Subcutaneous abdominal adipose tissue (tissue), 5 donors: ENCODE data around the gene DENND6B.
A peak's percentile ranks its signal among the peaks of the same experiment; 100 is the strongest.
"Not testable (repeated sequence)": the region's sequence is repeated elsewhere in the genome, so short reads cannot be mapped to it uniquely, and the experiment has no call there.

Experiments used
- H3K27ac ChIP-seq: one replicate; pipeline ENCODE4 v1.7.0; 2013; ENCODE audit warnings: low read depth, mild to moderate bottlenecking, inconsistent platforms, low read length, moderate library complexity
- H3K27me3 ChIP-seq, 5 donors: one replicate each; pipeline ENCODE4 v1.7.0; 2013; ENCODE audit warnings: low read length in 5 of 5, inconsistent platforms in 1 of 5; ENCODE audit not compliant: control insufficient read depth in 5 of 5, insufficient read depth in 4 of 5
- H3K36me3 ChIP-seq, 5 donors: one replicate each; pipeline ENCODE4 v1.7.0; 2013; ENCODE audit warnings: low read length in 5 of 5; ENCODE audit not compliant: control insufficient read depth in 5 of 5, insufficient read depth in 5 of 5
- H3K4me1 ChIP-seq, 5 donors: one replicate each; pipeline ENCODE4 v1.7.0; 2013; ENCODE audit warnings: low read length in 5 of 5, mild to moderate bottlenecking in 3 of 5, moderate library complexity in 1 of 5; ENCODE audit not compliant: control insufficient read depth in 5 of 5, insufficient read depth in 5 of 5
- H3K4me3 ChIP-seq, 5 donors: one replicate each; pipeline ENCODE4 v1.7.0; 2013; ENCODE audit warnings: low read length in 5 of 5, low read depth in 1 of 5
- H3K9ac ChIP-seq, 5 donors: one replicate each; pipeline ENCODE4 v1.7.0; 2013; ENCODE audit warnings: low read length in 5 of 5, mild to moderate bottlenecking in 4 of 5, moderate library complexity in 3 of 5
- H3K9me3 ChIP-seq, 5 donors: one replicate each; pipeline ENCODE4 v1.7.0; 2013; ENCODE audit warnings: low read length in 5 of 5; ENCODE audit not compliant: control insufficient read depth in 5 of 5
- donor health status: healthy.
- donor health status: healthy.
- donor health status: healthy.
- donor health status: healthy.
- donor health status: healthy.

The DENND6B gene

GRCh38 chr22:50339945-50340879 lies 13.4 kb upstream of the DENND6B start:
- peaks cover 0 to 12% (median 10%) of the 10 kb centered on the region in 5 donors for H3K4me1 ChIP-seq
- no peak overlapping the region for H3K4me3 ChIP-seq
- H3K9me3 ChIP-seq: no peaks in the 10 kb centered on the region
- no peak overlapping the region for H3K27ac ChIP-seq
- no peaks in the 10 kb centered on the region for H3K27me3 ChIP-seq
- no peak overlapping the region for H3K9ac ChIP-seq
- no peaks in the 10 kb centered on the region for H3K36me3 ChIP-seq

GRCh38 chr22:50338860-50339462 lies 12.1 kb upstream of the DENND6B start:
- H3K27me3 ChIP-seq: no peaks in the 10 kb centered on the region
- H3K9me3 ChIP-seq: no peaks in the 10 kb centered on the region
- H3K4me3 ChIP-seq: no peak overlapping the region
- H3K36me3 ChIP-seq: no peaks in the 10 kb centered on the region
- no peak overlapping the region for H3K9ac ChIP-seq
- no peak overlapping the region for H3K27ac ChIP-seq
- peaks cover 0 to 12% (median 10%) of the 10 kb centered on the region in 5 donors for H3K4me1 ChIP-seq

GRCh38 chr22:50338042-50338573 lies 11.3 kb upstream of the DENND6B start:
- peaks cover 0 to 12% (median 10%) of the 10 kb centered on the region in 5 donors for H3K4me1 ChIP-seq
- H3K4me3 ChIP-seq: no peak overlapping the region
- H3K27me3 ChIP-seq: no peaks in the 10 kb centered on the region
- H3K9me3 ChIP-seq: no peaks in the 10 kb centered on the region
- no peak overlapping the region for H3K27ac ChIP-seq
- no peak overlapping the region for H3K9ac ChIP-seq
- H3K36me3 ChIP-seq: no peaks in the 10 kb centered on the region

GRCh38 chr22:50337262-50338041 lies 10.6 kb upstream of the DENND6B start:
- no peak overlapping the region for H3K9ac ChIP-seq

GRCh38 chr22:50334433-50334832 lies 7.6 kb upstream of the DENND6B start:
- not testable (repeated sequence) for H3K27ac ChIP-seq, H3K36me3 ChIP-seq, H3K9ac ChIP-seq, H3K4me1 ChIP-seq, H3K9me3 ChIP-seq, H3K27me3 ChIP-seq, H3K4me3 ChIP-seq

More at GRCh38 chr22:50337262-50338041, 10.6 kb upstream of the DENND6B start:
- peaks cover 0 to 6% (median 5%) of the 10 kb centered on the region in 5 donors for H3K4me1 ChIP-seq
- no peaks in the 10 kb centered on the region for H3K36me3 ChIP-seq
- no peaks in the 10 kb centered on the region for H3K27me3 ChIP-seq
- H3K9me3 ChIP-seq: no peaks in the 10 kb centered on the region
- H3K27ac ChIP-seq: no peak overlapping the region
- H3K4me3 ChIP-seq: no peak overlapping the region

GRCh38 chr22:50329236-50329635 lies 2.4 kb upstream of the DENND6B start:
- Histone ChIP-seq H3K27me3 (no peaks in the 10 kb centered on the region), H3K4me3 (no peak overlapping the region), H3K9ac (no peak overlapping the region), H3K4me1 (peaks cover 3 to 23% (median 17%) of the 10 kb centered on the region in 5 donors), H3K27ac (no peak overlapping the region), H3K36me3 (no peaks in the 10 kb centered on the region), H3K9me3 (no peaks in the 10 kb centered on the region)

- H3K9ac ChIP-seq: peak overlapping the region; percentile 26 to 98 (median 91)
- H3K27ac ChIP-seq: peak overlapping the region; percentile 87
- H3K4me1 ChIP-seq: peaks cover 3 to 23% (median 17%) of the 10 kb centered on the region in 5 donors
- H3K36me3 ChIP-seq: no peaks in the 10 kb centered on the region
- H3K4me3 ChIP-seq: peak overlapping the region; percentile 72 to 86 (median 75)
- no peaks in the 10 kb centered on the region for H3K27me3 ChIP-seq
- no peaks in the 10 kb centered on the region for H3K9me3 ChIP-seq
Observed at GRCh38 chr22:50327711-50328019, 853 bp upstream of the DENND6B start.

- Histone ChIP-seq H3K4me1 (peaks cover 3 to 23% (median 17%) of the 10 kb centered on the region in 5 donors), H3K9me3 (no peaks in the 10 kb centered on the region), H3K9ac (peak overlapping the region in 4 of 5 donors; percentile 51 to 71 (median 60)), H3K36me3 (no peaks in the 10 kb centered on the region), H3K4me3 (peak overlapping the region; percentile 68 to 86 (median 71)), H3K27me3 (no peaks in the 10 kb centered on the region), H3K27ac (no peak overlapping the region)
Observed at GRCh38 chr22:50326225-50326955, 422 bp downstream of the DENND6B start.

- Histone ChIP-seq H3K27me3 (no peaks in the 10 kb centered on the region), H3K9me3 (no peaks in the 10 kb centered on the region), H3K4me3 (peak overlapping the region in 4 of 5 donors; percentile 68 to 86 (median 70)), H3K27ac (no peak overlapping the region), H3K9ac (peak overlapping the region in 2 of 5 donors; percentile 51 to 71), H3K36me3 (no peaks in the 10 kb centered on the region), H3K4me1 (peaks cover 3 to 18% (median 17%) of the 10 kb centered on the region in 5 donors)
Observed at GRCh38 chr22:50325444-50326224, 1.2 kb downstream of the DENND6B start.
